ENCODE measurements around the gene TMEM222.

- TF ChIP-seq, protein P1, sequence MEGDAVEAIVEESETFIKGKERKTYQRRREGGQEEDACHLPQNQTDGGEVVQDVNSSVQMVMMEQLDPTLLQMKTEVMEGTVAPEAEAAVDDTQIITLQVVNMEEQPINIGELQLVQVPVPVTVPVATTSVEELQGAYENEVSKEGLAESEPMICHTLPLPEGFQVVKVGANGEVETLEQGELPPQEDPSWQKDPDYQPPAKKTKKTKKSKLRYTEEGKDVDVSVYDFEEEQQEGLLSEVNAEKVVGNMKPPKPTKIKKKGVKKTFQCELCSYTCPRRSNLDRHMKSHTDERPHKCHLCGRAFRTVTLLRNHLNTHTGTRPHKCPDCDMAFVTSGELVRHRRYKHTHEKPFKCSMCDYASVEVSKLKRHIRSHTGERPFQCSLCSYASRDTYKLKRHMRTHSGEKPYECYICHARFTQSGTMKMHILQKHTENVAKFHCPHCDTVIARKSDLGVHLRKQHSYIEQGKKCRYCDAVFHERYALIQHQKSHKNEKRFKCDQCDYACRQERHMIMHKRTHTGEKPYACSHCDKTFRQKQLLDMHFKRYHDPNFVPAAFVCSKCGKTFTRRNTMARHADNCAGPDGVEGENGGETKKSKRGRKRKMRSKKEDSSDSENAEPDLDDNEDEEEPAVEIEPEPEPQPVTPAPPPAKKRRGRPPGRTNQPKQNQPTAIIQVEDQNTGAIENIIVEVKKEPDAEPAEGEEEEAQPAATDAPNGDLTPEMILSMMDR (conservative IDR thresholded peaks at IDR 0.05; ENCODE audit: low read depth, low read length): no peak
- TF ChIP-seq EZH2 (IDR thresholded peaks at IDR 0.05; ENCODE audit: borderline replicate concordance, low read depth, low read length, poor library complexity, severe bottlenecking): no peak
These were observed 33.7 kb downstream of the TMEM222 start for GRCh38 chr1:27355683-27356082.

Measured in A673 (cell line).